ENCODE results near the gene SKAP1. TPM values are rescaled to one million over a fixed set of nuclear protein-coding genes. Genes with fewer than 3 reads are reported as not detected.
A peak's percentile ranks its signal among the peaks of the same experiment; 100 is the strongest.

Gene SKAP1
- total and polyA plus RNA-seq, 2 of the 13 experiments (the other 11 are each of a cell fraction or from before 2014, with no cell fraction given), result 0.21 TPM; not detected in 1

DNA sequence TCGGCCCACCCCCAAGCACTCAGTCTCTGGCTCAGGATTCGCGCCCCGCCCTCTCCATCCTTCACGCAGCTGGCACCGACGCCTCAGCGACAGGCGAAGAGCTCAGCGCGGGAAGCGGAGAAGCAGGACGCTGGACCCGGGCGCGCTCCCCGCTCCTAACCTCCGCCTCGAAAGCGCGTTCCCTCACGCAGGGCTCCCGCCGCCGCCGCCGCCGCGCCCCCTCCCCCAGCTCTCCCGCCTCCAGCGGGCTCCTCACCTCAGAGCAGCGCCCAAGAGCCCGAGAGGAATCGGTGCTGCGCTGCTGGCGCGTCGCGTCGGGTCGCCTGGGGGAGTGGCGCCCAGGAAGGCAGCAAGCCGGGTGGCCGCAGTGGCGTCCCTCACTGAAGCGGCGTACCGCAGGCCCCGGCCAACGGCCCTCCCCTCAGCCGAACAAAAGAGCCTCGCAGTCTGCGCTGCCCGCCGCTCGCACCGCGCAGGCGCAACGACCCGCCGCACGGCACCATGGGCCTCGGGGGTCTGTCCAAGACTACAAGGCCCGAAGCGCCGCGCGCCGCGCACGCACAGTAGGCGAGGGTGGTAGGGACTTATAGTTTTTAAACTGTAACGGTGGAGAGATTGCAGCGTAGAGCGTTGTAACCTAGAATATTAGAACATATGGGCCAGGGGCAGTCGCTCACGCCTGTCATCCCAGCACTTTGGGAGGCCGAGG, 328.8 kb downstream of the SKAP1 start, which contains the start of gene CBX1 (continued):
- 0 out of 4 replicates have a peak, but pooled peaks of 1 of the 2 experiments have one; percentile 69 for TF ChIP-seq ATF4 (CRISPR knock-in tag; IDR thresholded peaks at IDR 0.05)
- no peak for TF ChIP-seq HDAC6 (IDR thresholded peaks at IDR 0.05; ENCODE audit: low read depth, low read length)
- TF ChIP-seq PHB2 (IDR thresholded peaks at IDR 0.05; ENCODE audit: partially characterized antibody), result no peak
- TF ChIP-seq, protein P1, sequence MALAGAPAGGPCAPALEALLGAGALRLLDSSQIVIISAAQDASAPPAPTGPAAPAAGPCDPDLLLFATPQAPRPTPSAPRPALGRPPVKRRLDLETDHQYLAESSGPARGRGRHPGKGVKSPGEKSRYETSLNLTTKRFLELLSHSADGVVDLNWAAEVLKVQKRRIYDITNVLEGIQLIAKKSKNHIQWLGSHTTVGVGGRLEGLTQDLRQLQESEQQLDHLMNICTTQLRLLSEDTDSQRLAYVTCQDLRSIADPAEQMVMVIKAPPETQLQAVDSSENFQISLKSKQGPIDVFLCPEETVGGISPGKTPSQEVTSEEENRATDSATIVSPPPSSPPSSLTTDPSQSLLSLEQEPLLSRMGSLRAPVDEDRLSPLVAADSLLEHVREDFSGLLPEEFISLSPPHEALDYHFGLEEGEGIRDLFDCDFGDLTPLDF (CRISPR knock-in tag; IDR thresholded peaks at IDR 0.05), result peak; percentile 73
- TF ChIP-seq JUNB (CRISPR knock-in tag; IDR thresholded peaks at IDR 0.05; ENCODE audit: borderline replicate concordance), result no peak; the same call in 1 of the 2 replicates
- TF ChIP-seq ZNF276 (CRISPR knock-in tag; IDR thresholded peaks at IDR 0.05; ENCODE audit: low read depth), result 0 out of 2 replicates have a peak, but pooled peaks have one; percentile 79
- peak; percentile 49; the same call in 1 of the 2 replicates for TF ChIP-seq RAD21 (CRISPR knock-in tag; IDR thresholded peaks at IDR 0.05)
- no peak for TF ChIP-seq ZNF83 (CRISPR knock-in tag; IDR thresholded peaks at IDR 0.05; ENCODE audit: borderline replicate concordance)
- no peak for TF ChIP-seq ZBTB20 (CRISPR knock-in tag; IDR thresholded peaks at IDR 0.05; ENCODE audit: borderline replicate concordance, low read depth)
- TF ChIP-seq KDM3A (CRISPR knock-in tag; IDR thresholded peaks at IDR 0.05; ENCODE audit: low read depth), result peak; percentile 92
- peak; percentile 36; the same call in 1 of the 2 replicates for TF ChIP-seq ZNF264 (CRISPR knock-in tag; IDR thresholded peaks at IDR 0.05)
- TF ChIP-seq, protein P2, sequence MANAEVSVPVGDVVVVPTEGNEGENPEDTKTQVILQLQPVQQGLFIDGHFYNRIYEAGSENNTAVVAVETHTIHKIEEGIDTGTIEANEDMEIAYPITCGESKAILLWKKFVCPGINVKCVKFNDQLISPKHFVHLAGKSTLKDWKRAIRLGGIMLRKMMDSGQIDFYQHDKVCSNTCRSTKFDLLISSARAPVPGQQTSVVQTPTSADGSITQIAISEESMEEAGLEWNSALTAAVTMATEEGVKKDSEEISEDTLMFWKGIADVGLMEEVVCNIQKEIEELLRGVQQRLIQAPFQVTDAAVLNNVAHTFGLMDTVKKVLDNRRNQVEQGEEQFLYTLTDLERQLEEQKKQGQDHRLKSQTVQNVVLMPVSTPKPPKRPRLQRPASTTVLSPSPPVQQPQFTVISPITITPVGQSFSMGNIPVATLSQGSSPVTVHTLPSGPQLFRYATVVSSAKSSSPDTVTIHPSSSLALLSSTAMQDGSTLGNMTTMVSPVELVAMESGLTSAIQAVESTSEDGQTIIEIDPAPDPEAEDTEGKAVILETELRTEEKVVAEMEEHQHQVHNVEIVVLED (CRISPR knock-in tag; IDR thresholded peaks at IDR 0.05; ENCODE audit: borderline replicate concordance), result peak; percentile 96
- no peak for TF ChIP-seq IRX3 (CRISPR knock-in tag; IDR thresholded peaks at IDR 0.05; ENCODE audit: borderline replicate concordance, low read depth)
- peak; percentile 30 for TF ChIP-seq CTCF (CRISPR knock-in tag; IDR thresholded peaks at IDR 0.05)
- TF ChIP-seq CREM (IDR thresholded peaks at IDR 0.05), result peak; percentile 65
- TF ChIP-seq CREM (CRISPR knock-in tag; IDR thresholded peaks at IDR 0.05), result no peak
- peak; percentile 67; the same call in 1 of the 2 replicates for TF ChIP-seq CBFB (CRISPR knock-in tag; IDR thresholded peaks at IDR 0.05)
- TF ChIP-seq SALL1 (CRISPR knock-in tag; IDR thresholded peaks at IDR 0.05), result peak; percentile 93
- TF ChIP-seq TCF7 (IDR thresholded peaks at IDR 0.05; ENCODE audit: low read depth), result no peak
- TF ChIP-seq, protein P3, sequence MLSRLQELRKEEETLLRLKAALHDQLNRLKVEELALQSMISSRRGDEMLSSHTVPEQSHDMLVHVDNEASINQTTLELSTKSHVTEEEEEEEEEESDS (CRISPR knock-in tag; IDR thresholded peaks at IDR 0.05; ENCODE audit: borderline replicate concordance), result no peak; the same call in 1 of the 2 replicates
- 0 out of 2 replicates have a peak, but pooled peaks have one; percentile 49 for TF ChIP-seq ZBTB3 (CRISPR knock-in tag; IDR thresholded peaks at IDR 0.05; ENCODE audit: borderline replicate concordance, low read depth)

Measured in HepG2 (cell line).